Prostate gland (tissue), 2 donors: ENCODE data around the gene COL4A1. TPM values are rescaled to one million over a fixed set of nuclear protein-coding genes. Genes with fewer than 3 reads are reported as not detected.

Experiments
- DNase-seq: peaks from one replicate; pipeline ENCODE4 v3.0.0-alpha.2; 2019; ENCODE audit warnings: low spot score
- H3K27ac ChIP-seq, 2 donors: fragments of 200-600 bp; sonication (generic); 2 replicates each; pipeline ENCODE4 v1.5.1; 2017 to 2019
- H3K27me3 ChIP-seq: fragments of 200-600 bp; sonication (generic); replicated peaks from 2 replicates; pipeline ENCODE4 v1.5.1; 2019; ENCODE audit not compliant: insufficient read depth
- H3K36me3 ChIP-seq, 2 donors: fragments of 200-600 bp; sonication (generic); 1 replicate in 1 of 2; 2 replicates in 1 of 2; pipeline versions ENCODE4 v1.5.1 to v1.8.1; 2017 to 2019
- H3K4me1 ChIP-seq: fragments of 200-600 bp; sonication (generic); replicated peaks from 2 replicates; pipeline ENCODE4 v1.5.1; 2019
- H3K4me3 ChIP-seq, 2 donors: fragments of 200-600 bp; sonication (generic); 2 replicates each; pipeline ENCODE4 v1.5.1; 2017 to 2019
- H3K9me3 ChIP-seq: fragments of 200-600 bp; sonication (generic); 2 replicates; pipeline ENCODE4 v1.5.1; 2017
- CTCF ChIP-seq, 4 experiments: fragments of 200-600 bp in 2 of 4; fragments of 450-650 bp in 2 of 4; sonication (generic) in 2 of 4; IDR thresholded peaks; 1 replicate in 3 of 4; 2 replicates in 1 of 4; pipeline ENCODE4 v1.5.1; 2016 to 2019; ENCODE audit warnings: antibody characterized with exemption in 4 of 4, mild to moderate bottlenecking in 2 of 4, moderate library complexity in 2 of 4
- POLR2A ChIP-seq: fragments of 450-650 bp; IDR thresholded peaks from one replicate; pipeline ENCODE4 v1.6.1; 2016; ENCODE audit warnings: antibody characterized with exemption, mild to moderate bottlenecking
- POLR2AphosphoS5 ChIP-seq: sonication (generic); formaldehyde crosslinking; IDR thresholded peaks from one replicate; pipeline ENCODE4 v1.6.1; 2017; ENCODE audit warnings: antibody characterized with exemption
- WGBS: methylation state at CpG from one replicate; pipeline ENCODE4 v1.1.5; 2018; 5-methylcytosine and 5-hydroxymethylcytosine counted together
- intact Hi-C: fragments of 100-400 bp; cut with DNase I; formaldehyde crosslinking; loops from one replicate; pipeline ENCODE4 v1.14.2; 2022
- total RNA-seq, 2 donors: library from RNA; depleted of rRNA; stranded (reverse); fragments of >200 nt; gene quantifications; one replicate each; pipeline ENCODE4 v1.1.0, GENCODE V29; 2016

The COL4A1 gene
- total RNA-seq, 2 donors from 2014 or later: 37.3 to 132 TPM

GRCh38 chr13:110305544-110305943, 1.4 kb downstream of the COL4A1 start:
- H3K4me1 ChIP-seq: no peaks in the 10 kb centered on the region

GRCh38 chr13:110305001-110305400, 2.0 kb downstream of the COL4A1 start:
- H3K36me3 ChIP-seq: no peaks in the 10 kb centered on the region
- intact Hi-C loops: loop anchor here (5.0 kb wide), 2 partner anchors 92 to 107 kb away; no protein-coding TSS in a partner anchor
- no peaks in the 10 kb centered on the region for H3K9me3 ChIP-seq
- H3K27ac ChIP-seq: peak overlapping the region; percentile 86 to 91
- no peak for DNase-seq
- 46% methylated on average over 4 of the region's 4 CpGs for WGBS
- no peaks in the 10 kb centered on the region for H3K27me3 ChIP-seq
- peak overlapping the region; percentile 49 to 51 for H3K4me3 ChIP-seq
- no peaks in the 10 kb centered on the region for H3K4me1 ChIP-seq
- TF ChIP-seq POLR2A (no peak), POLR2AphosphoS5 (no peak), CTCF (IDR thresholded peaks at IDR 0.05) (no peak)

More at GRCh38 chr13:110305544-110305943, 1.4 kb downstream of the COL4A1 start:
- intact Hi-C loops: loop anchor here (5.0 kb wide), 2 partner anchors 92 to 107 kb away; no protein-coding TSS in a partner anchor
- Histone ChIP-seq H3K9me3 (no peaks in the 10 kb centered on the region), H3K36me3 (no peaks in the 10 kb centered on the region), H3K27ac (peak overlapping the region; percentile 86 to 91), H3K4me3 (peak overlapping the region; percentile 49 to 51), H3K27me3 (no peaks in the 10 kb centered on the region)
- WGBS: 47% methylated on average over 2 of the region's 2 CpGs
- TF ChIP-seq POLR2AphosphoS5 (no peak), CTCF (IDR thresholded peaks at IDR 0.05) (no peak), POLR2A (no peak)
- no peak for DNase-seq

- no peaks in the 10 kb centered on the region for H3K4me1 ChIP-seq
- TF ChIP-seq POLR2A (no peak), CTCF (IDR thresholded peaks at IDR 0.05) (no peak), POLR2AphosphoS5 (no peak)
- 65% methylated on average over 4 of the region's 4 CpGs for WGBS
- H3K4me3 ChIP-seq: no peak overlapping the region
- no peaks in the 10 kb centered on the region for H3K36me3 ChIP-seq
- H3K9me3 ChIP-seq: no peaks in the 10 kb centered on the region
- no peak for DNase-seq
- no peaks in the 10 kb centered on the region for H3K27me3 ChIP-seq
- intact Hi-C loops: no loop called here
- peak overlapping the region; percentile 86 to 91 for H3K27ac ChIP-seq
Observed at GRCh38 chr13:110304256-110304655, 2.7 kb downstream of the COL4A1 start.

GRCh38 chr13:110303644-110304043, 3.3 kb downstream of the COL4A1 start:
- no peak overlapping the region for H3K4me3 ChIP-seq
- TF ChIP-seq POLR2AphosphoS5 (no peak), POLR2A (no peak), CTCF (IDR thresholded peaks at IDR 0.05) (no peak)
- intact Hi-C loops: no loop called here
- no peak for DNase-seq
- H3K36me3 ChIP-seq: no peaks in the 10 kb centered on the region
- no peaks in the 10 kb centered on the region for H3K9me3 ChIP-seq
- no peaks in the 10 kb centered on the region for H3K27me3 ChIP-seq
- 83% methylated on average over 7 of the region's 7 CpGs for WGBS
- H3K27ac ChIP-seq: peak overlapping the region; percentile 86 to 91
- H3K4me1 ChIP-seq: no peaks in the 10 kb centered on the region

- intact Hi-C loops: no loop called here
- Histone ChIP-seq H3K4me3 (no peak overlapping the region), H3K27ac (peak overlapping the region in 1 of 2 donors; percentile 86), H3K4me1 (no peaks in the 10 kb centered on the region), H3K36me3 (no peaks in the 10 kb centered on the region), H3K27me3 (no peaks in the 10 kb centered on the region), H3K9me3 (no peaks in the 10 kb centered on the region)
- 84% methylated on average over 2 of the region's 2 CpGs for WGBS
- TF ChIP-seq CTCF (IDR thresholded peaks at IDR 0.05) (no peak), POLR2A (no peak), POLR2AphosphoS5 (no peak)
- DNase-seq: no peak
Observed at GRCh38 chr13:110302997-110303396, 4.0 kb downstream of the COL4A1 start.
